HG03457 (cell line): ENCODE results near the gene PPHLN1.

Experiments
- ATAC-seq: cut with Tn5 transposase; IDR thresholded peaks from one replicate; pipeline ENCODE4 v1.9.1; 2021; ENCODE audit warnings: moderate number of reproducible peaks; ENCODE audit not compliant: unreplicated experiment

PPHLN1 gene

GRCh38 chr12:42325653-42326474 lies at the start of gene PPHLN1, which contains the start of gene ZCRB1:
Gene PPHLN1 (plus strand): TSS chr12:42326167. CDS start chr12:42335903, 9,736 bp downstream.
Gene ZCRB1 (minus strand): TSS chr12:42326094. CDS start chr12:42324102, 1,992 bp downstream.
- ATAC-seq, result peak; percentile 91

- ATAC-seq, result no peak
Measured at GRCh38 chr12:42277396-42278127, 48.4 kb upstream of the PPHLN1 start.

GRCh38 chr12:42278128-42278510 lies 47.8 kb upstream of the PPHLN1 start:
- no peak for ATAC-seq

- no peak for ATAC-seq
Measured at GRCh38 chr12:42281278-42281677, 44.7 kb upstream of the PPHLN1 start.

- no peak for ATAC-seq
Measured at GRCh38 chr12:42281844-42282243, 44.1 kb upstream of the PPHLN1 start.

GRCh38 chr12:42282294-42282693 lies 43.7 kb upstream of the PPHLN1 start:
- ATAC-seq, result no peak

GRCh38 chr12:42283739-42284138 lies 42.2 kb upstream of the PPHLN1 start:
- ATAC-seq, result no peak

- no peak for ATAC-seq
Measured at GRCh38 chr12:42284157-42284556, 41.8 kb upstream of the PPHLN1 start.

GRCh38 chr12:42284876-42285275 lies 41.1 kb upstream of the PPHLN1 start:
- no peak for ATAC-seq

- ATAC-seq, result no peak
Measured at GRCh38 chr12:42285431-42285830, 40.5 kb upstream of the PPHLN1 start.

- no peak for ATAC-seq
Measured at GRCh38 chr12:42286741-42287140, 39.2 kb upstream of the PPHLN1 start.

- no peak for ATAC-seq
Measured at GRCh38 chr12:42288544-42288943, 37.4 kb upstream of the PPHLN1 start.

- no peak for ATAC-seq
Measured at GRCh38 chr12:42291680-42292079, 34.3 kb upstream of the PPHLN1 start.

- no peak for ATAC-seq
Measured at GRCh38 chr12:42296503-42297109, 29.4 kb upstream of the PPHLN1 start.

- no peak for ATAC-seq
Measured at GRCh38 chr12:42298887-42299286, 27.1 kb upstream of the PPHLN1 start.

GRCh38 chr12:42299392-42300308 lies 26.3 kb upstream of the PPHLN1 start:
- ATAC-seq, result peak; percentile 85

GRCh38 chr12:42306297-42306696 lies 19.7 kb upstream of the PPHLN1 start:
- no peak for ATAC-seq

- ATAC-seq, result no peak
Measured at GRCh38 chr12:42308390-42308789, 17.6 kb upstream of the PPHLN1 start.

- no peak for ATAC-seq
Measured at GRCh38 chr12:42309996-42310395, 16.0 kb upstream of the PPHLN1 start.

- ATAC-seq, result no peak
Measured at GRCh38 chr12:42315108-42315507, 10.9 kb upstream of the PPHLN1 start.

- ATAC-seq, result no peak
Measured at GRCh38 chr12:42320796-42321195, 5.2 kb upstream of the PPHLN1 start.
